Coronary artery (tissue), 2 donors: ENCODE measurements around the gene JAK1.
"Not testable (repeated sequence)": the region's sequence is repeated elsewhere in the genome, so short reads cannot be mapped to it uniquely, and the experiment has no call there.

Experiments
- DNase-seq: peaks from one replicate; pipeline ENCODE4 v3.0.0-alpha.2; 2017; ENCODE audit warnings: low spot score
- H3K27ac ChIP-seq, 2 donors: fragments of 200-600 bp; sonication (generic); one replicate each; pipeline ENCODE4 v1.5.1; 2016 to 2019
- H3K4me3 ChIP-seq: fragments of 200-600 bp; sonication (generic); 2 replicates; pipeline ENCODE4 v1.5.1; 2016; ENCODE audit warnings: mild to moderate bottlenecking, moderate library complexity
- TF ChIP-seq, protein P1 (sequence below): fragments of 200-600 bp; sonication (generic); IDR thresholded peaks from one replicate; pipeline ENCODE4 v1.5.1; 2019; ENCODE audit warnings: antibody characterized with exemption

Gene JAK1

DNA sequence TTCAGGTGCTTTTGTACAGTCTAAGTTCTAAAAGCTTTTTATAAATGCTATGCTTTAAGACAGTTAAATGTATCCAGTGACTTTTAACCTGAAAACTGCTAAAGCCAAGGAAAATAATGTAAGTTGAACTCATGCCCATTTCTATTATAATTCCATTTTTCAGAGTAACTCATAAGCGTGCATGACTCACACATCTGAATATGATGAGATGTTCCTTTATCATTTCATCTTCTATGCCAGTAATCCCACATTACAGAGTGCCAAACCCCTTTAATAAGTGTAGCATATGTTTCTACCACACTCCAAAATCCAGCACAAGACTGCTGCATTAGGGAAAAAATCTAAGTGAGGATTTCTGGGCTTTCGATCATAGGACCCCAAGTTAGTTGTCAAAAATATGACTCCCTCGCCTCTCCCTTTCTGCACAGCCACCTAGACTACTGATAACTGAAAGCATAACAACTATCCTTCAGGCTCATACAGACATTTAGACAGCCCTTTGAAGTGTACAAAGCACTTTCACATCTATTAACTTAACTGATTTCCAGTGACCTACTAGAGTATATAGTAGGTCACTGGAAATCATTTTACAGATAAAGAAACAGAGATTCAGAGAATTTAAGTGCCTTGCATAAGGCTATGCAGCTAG is 45.3 kb downstream of the JAK1 start:
- DNase-seq, result no peak

DNA sequence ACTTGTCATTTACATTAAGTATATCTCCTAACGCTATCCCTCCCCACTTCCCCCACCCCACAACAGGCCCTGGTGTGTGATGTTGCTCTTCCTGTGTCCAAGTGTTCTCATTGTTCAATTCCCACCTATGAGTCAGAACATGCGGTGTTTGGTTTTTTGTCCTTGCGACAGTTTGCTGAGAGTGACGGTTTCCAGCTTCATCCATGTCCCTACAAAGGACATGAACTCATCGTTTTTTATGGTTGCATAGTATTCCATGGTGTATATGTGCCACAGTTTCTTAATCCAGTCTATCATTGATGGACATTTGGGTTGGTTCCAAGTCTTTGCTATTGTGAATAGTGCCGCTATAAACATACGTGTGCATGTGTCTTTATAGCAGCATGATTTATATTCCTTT is 47.2 kb downstream of the JAK1 start:
- not testable (repeated sequence) for H3K4me3 ChIP-seq, H3K27ac ChIP-seq, DNase-seq

More for the DNA sequence above, 45.3 kb downstream of the JAK1 start:
- H3K27ac ChIP-seq, result peak overlapping the region in 1 of 2 donors; percentile 17
- H3K4me3 ChIP-seq, result no peak overlapping the region
- TF ChIP-seq, protein P1, sequence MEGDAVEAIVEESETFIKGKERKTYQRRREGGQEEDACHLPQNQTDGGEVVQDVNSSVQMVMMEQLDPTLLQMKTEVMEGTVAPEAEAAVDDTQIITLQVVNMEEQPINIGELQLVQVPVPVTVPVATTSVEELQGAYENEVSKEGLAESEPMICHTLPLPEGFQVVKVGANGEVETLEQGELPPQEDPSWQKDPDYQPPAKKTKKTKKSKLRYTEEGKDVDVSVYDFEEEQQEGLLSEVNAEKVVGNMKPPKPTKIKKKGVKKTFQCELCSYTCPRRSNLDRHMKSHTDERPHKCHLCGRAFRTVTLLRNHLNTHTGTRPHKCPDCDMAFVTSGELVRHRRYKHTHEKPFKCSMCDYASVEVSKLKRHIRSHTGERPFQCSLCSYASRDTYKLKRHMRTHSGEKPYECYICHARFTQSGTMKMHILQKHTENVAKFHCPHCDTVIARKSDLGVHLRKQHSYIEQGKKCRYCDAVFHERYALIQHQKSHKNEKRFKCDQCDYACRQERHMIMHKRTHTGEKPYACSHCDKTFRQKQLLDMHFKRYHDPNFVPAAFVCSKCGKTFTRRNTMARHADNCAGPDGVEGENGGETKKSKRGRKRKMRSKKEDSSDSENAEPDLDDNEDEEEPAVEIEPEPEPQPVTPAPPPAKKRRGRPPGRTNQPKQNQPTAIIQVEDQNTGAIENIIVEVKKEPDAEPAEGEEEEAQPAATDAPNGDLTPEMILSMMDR, result no peak

DNA sequence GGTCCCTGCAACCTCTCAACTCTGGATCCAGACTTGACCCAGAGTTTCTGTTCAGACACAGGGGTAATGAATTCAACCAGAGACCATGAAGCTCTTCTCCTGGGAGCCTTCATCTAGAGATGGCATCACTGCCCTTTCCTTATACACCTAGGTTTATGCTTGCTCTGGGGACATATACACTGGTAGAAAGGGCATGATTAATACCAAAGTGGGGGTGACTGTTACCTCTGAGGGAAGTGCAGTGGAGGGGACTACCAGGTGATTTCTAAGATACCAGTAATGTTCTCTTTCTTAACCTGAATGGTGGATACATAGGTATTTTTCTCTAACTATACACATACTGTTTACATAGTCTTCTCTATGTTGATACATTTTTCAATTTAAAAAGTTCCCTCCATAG is 48.4 kb downstream of the JAK1 start:
- DNase-seq, result no peak
- TF ChIP-seq, protein P1, result no peak
- H3K27ac ChIP-seq, result peak overlapping the region in 1 of 2 donors; percentile 67
- H3K4me3 ChIP-seq, result peak overlapping the region; percentile 35

DNA sequence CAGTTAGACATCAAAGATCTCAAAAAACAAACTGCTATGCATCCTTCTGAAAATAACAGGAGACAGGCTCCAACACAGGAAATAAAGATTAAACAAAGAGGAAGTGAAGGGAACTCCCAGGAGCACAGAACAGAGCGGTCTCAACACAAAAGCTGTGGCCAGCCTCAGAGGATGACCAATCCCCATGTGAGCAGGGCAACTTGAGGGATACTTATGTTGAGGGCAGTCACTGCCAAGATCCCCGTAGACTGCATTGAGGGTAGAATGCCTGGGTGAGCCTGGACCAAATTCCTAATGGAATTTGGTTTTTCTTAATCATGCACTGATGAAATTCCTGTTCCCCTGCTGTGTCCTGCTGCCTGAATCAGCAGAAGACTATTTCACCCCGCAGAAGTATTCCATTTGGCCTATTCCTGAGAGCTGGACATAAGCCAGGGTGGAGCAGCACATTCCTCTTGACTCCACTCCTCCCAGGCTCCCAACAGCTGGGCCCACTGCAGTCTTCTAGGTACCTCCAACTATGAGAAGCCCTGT is 49.0 kb downstream of the JAK1 start:
- Histone ChIP-seq H3K4me3 (peak overlapping the region; percentile 35), H3K27ac (peak overlapping the region in 1 of 2 donors; percentile 67)
- TF ChIP-seq, protein P1, result no peak
- DNase-seq, result no peak

DNA sequence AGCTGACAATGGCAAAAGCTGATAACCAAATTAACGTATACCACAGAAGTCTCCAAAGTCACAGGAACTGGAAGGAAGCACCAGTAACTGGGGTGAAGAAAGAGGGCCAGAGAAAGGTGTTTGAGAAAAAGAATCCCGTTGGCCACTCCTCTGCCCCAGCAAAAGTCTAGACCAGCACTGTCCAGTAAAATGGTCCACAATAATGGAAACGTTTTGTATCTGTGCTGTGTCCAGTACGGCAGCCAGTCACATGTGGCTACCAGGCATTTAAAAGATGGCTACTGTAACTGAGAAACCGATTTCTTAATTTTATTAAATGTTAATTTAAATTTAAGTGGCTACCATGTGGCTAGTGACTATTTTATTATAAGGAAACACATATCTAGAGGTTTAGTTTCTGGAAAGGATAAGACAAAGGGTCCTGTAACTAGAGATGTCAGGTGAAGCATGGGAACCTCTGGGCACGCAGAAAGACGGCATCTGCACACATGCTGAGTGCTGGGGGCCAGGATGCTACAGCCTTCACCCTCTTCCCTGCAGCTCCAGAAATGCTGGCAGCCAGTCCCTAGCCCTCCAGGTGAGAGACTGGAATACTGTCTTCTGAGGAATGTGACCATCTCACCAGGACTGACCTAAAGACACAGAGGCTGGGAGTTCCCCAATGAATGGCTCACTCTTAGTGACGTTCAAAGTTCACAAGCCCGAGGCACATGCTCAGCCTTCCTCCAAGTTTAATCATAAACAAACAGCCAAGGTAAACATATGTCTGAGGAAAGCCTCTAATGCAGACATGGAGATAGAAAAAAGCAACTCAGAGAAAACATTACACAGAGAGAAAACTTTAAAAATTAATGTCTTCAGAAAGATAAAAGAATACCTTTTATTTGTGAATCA is 50.7 kb downstream of the JAK1 start:
- Histone ChIP-seq H3K27ac (no peak overlapping the region), H3K4me3 (no peak overlapping the region)
- TF ChIP-seq, protein P1, result no peak
- no peak for DNase-seq

DNA sequence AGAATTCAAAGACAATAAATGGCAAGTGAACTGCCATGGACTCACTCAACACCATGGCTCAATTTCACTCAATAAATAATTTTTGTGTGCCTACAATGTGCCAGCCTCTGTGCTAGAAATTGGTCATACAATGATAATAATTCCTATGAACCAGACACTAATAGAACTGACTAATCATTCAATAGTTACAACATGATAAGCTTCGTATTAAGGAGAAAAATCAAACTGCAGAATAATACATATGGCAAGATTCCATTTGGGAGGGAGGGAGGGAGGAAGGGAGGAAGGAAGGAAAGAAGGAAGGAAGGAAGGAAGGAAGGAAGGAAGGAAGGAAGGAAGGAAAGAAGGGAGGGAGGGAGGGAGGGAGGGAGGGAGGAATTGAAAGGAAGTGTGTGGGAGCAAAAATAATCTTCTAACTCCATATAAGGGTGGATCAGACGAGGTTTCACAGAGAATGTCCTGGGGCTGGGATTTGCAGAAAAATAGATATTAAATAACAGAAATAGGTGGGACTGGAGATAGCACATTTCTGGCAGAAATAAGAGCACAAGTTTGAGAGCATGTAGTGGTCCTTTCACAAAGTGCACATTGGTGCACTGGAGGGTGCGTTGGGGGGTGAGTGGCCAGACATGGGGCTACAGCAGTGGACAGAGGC is 52.9 kb downstream of the JAK1 start:
- TF ChIP-seq, protein P1, result no peak
- no peak overlapping the region for H3K27ac ChIP-seq
- H3K4me3 ChIP-seq, result no peak overlapping the region
- no peak for DNase-seq

DNA sequence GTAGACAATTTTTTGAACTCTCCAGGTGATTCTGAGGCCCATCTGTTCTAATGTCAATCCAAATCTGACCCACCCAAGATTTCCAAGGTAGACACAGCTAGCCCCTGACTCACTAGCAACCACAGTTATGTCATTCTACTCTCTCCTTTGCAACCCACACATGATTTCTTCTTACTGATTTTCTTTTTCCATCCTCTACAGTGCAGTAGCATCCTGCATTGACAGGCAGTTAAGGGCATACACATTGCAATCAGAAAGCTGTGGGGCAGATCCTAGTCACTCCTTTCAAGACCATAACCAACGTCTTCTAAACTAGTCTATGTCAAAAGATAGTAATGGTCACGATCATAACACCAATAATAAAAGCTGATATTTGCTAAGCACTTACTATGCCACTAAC is 54.2 kb downstream of the JAK1 start:
- no peak for DNase-seq
- H3K27ac ChIP-seq, result no peak overlapping the region
- H3K4me3 ChIP-seq, result no peak overlapping the region
- TF ChIP-seq, protein P1, result no peak
